HL-60 (cell line): ENCODE results near the gene LRFN5.
"Not testable (repeated sequence)": the region's sequence is repeated elsewhere in the genome, so short reads cannot be mapped to it uniquely, and the experiment has no call there.

Experiments
- DNase-seq, 2 experiments: peaks; one replicate each; pipeline ENCODE4 v3.0.0-alpha.2; 2010 to 2020; ENCODE audit warnings: low read depth in 1 of 2, low spot score in 1 of 2
- H3K27ac ChIP-seq: fragments of 250-450 bp; sonication (Bioruptor Pico); replicated peaks from 2 replicates; pipeline ENCODE4 v1.5.1; 2020; ENCODE audit warnings: mild to moderate bottlenecking, moderate library complexity
- H3K27me3 ChIP-seq: fragments of 250-450 bp; sonication (Bioruptor Pico); 2 replicates; pipeline ENCODE4 v1.5.1; 2021; ENCODE audit warnings: mild to moderate bottlenecking, moderate library complexity; ENCODE audit not compliant: insufficient read depth, poor library complexity, severe bottlenecking
- H3K4me3 ChIP-seq: replicated peaks from 2 replicates; pipeline ENCODE4 v1.5.1; 2011; ENCODE audit warnings: mild to moderate bottlenecking, control low read depth, low read length; ENCODE audit not compliant: insufficient read depth
- GABPA ChIP-seq: IDR thresholded peaks from 2 replicates; pipeline ENCODE4 v1.6.1; 2012; ENCODE audit warnings: low read depth
- POLR2AphosphoS5 ChIP-seq: IDR thresholded peaks from 2 replicates; pipeline ENCODE4 v1.6.1; 2012; ENCODE audit warnings: low read depth
- REST ChIP-seq: IDR thresholded peaks from 2 replicates; pipeline ENCODE4 v1.6.1; 2012; ENCODE audit warnings: low read depth; ENCODE audit not compliant: insufficient replicate concordance
- SPI1 ChIP-seq: IDR thresholded peaks from 2 replicates; pipeline ENCODE4 v1.6.1; 2012; ENCODE audit warnings: low read depth, mild to moderate bottlenecking, borderline replicate concordance
- TF ChIP-seq, protein P1 (sequence below): IDR thresholded peaks from one replicate; pipeline ENCODE4 v1.5.1; 2011; ENCODE audit warnings: low read length, control low read depth, inconsistent platforms; ENCODE audit not compliant: insufficient read depth

Gene LRFN5

GRCh38 chr14:41570415-41571155, 36.1 kb upstream of the LRFN5 start:
- TF ChIP-seq POLR2AphosphoS5 (no peak), REST (no peak), SPI1 (no peak), GABPA (no peak)
- TF ChIP-seq, protein P1, sequence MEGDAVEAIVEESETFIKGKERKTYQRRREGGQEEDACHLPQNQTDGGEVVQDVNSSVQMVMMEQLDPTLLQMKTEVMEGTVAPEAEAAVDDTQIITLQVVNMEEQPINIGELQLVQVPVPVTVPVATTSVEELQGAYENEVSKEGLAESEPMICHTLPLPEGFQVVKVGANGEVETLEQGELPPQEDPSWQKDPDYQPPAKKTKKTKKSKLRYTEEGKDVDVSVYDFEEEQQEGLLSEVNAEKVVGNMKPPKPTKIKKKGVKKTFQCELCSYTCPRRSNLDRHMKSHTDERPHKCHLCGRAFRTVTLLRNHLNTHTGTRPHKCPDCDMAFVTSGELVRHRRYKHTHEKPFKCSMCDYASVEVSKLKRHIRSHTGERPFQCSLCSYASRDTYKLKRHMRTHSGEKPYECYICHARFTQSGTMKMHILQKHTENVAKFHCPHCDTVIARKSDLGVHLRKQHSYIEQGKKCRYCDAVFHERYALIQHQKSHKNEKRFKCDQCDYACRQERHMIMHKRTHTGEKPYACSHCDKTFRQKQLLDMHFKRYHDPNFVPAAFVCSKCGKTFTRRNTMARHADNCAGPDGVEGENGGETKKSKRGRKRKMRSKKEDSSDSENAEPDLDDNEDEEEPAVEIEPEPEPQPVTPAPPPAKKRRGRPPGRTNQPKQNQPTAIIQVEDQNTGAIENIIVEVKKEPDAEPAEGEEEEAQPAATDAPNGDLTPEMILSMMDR: no peak
- DNase-seq: no peak
- H3K27ac ChIP-seq: no peak overlapping the region

GRCh38 chr14:41586237-41586636, 20.4 kb upstream of the LRFN5 start:
- H3K27ac ChIP-seq: no peak overlapping the region
- H3K27me3 ChIP-seq: no peaks in the 10 kb centered on the region
- TF ChIP-seq, protein P1: no peak
- TF ChIP-seq POLR2AphosphoS5: no peak
- TF ChIP-seq SPI1: no peak
- TF ChIP-seq REST: no peak
- no peak for TF ChIP-seq GABPA
- no peak overlapping the region for H3K4me3 ChIP-seq
- no peak for DNase-seq

More at GRCh38 chr14:41570415-41571155, 36.1 kb upstream of the LRFN5 start:
- Histone ChIP-seq H3K27me3 (no peaks in the 10 kb centered on the region), H3K4me3 (no peak overlapping the region)

- no peak overlapping the region for H3K27ac ChIP-seq
- no peak overlapping the region for H3K4me3 ChIP-seq
- TF ChIP-seq GABPA (no peak), SPI1 (no peak), REST (no peak), POLR2AphosphoS5 (no peak)
- TF ChIP-seq, protein P1: no peak
- DNase-seq: no peak
- no peaks in the 10 kb centered on the region for H3K27me3 ChIP-seq
These were observed 9.0 kb upstream of the LRFN5 start for GRCh38 chr14:41597647-41598046.

DNA sequence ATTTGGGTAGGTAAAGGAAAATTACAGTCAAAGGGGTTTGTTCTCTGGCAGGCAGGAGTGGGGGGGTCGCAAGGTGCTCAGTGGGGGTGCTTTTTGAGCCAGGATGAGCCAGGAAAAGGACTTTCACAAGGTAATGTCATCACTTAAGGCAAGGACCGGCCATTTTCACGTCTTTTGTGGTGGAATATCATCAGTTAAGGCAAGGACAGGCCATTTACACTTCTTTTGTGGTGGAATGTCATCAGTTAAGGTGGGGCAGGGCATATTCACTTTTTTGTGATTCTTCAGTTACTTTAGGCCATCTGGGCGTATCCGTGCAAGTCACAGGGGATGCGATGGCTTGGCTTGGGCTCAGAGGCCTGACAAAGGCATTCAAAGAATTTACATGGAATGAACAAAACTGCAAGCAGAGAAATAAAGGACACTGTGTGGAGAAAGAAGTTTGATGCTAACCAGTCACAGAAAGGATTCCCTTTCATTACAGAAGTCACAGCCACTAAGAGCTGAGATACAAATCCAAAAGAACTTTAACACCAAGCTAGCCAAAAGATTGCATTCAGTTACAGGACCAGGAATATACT, 6.8 kb upstream of the LRFN5 start:
- H3K27me3 ChIP-seq: peaks cover 14% of the 10 kb centered on the region
- not testable (repeated sequence) for DNase-seq, H3K4me3 ChIP-seq, H3K27ac ChIP-seq
